Measurements from ENCODE around the gene BBS12.

- TF ChIP-seq ZNF274 (IDR thresholded peaks at IDR 0.05; ENCODE audit: low read depth, low read length) (no peak), SUZ12 (IDR thresholded peaks at IDR 0.05; ENCODE audit: extremely low read depth, insufficient read depth, insufficient read length) (no peak)
Measured at GRCh38 chr4:122788935-122789334, 56.4 kb downstream of the BBS12 start.

Data from NT2/D1 (cell line).